Endodermal cell (in vitro differentiated cells): ENCODE results near the gene ARID2. TPM values are rescaled to one million over a fixed set of nuclear protein-coding genes. Genes with fewer than 3 reads are reported as not detected.

Experiments
- DNase-seq: peaks from one replicate; pipeline ENCODE4 v3.0.0-alpha.2; 2017
- H3K27ac ChIP-seq: 2 replicates; pipeline ENCODE4 v1.5.1; 2013; ENCODE audit warnings: mild to moderate bottlenecking, low read depth, low read length, moderate library complexity
- H3K27me3 ChIP-seq: 2 replicates; pipeline ENCODE4 v1.6.1; 2013; ENCODE audit warnings: mild to moderate bottlenecking, low read length, moderate library complexity; ENCODE audit not compliant: insufficient read depth, control insufficient read depth, poor library complexity, severe bottlenecking
- H3K36me3 ChIP-seq: 2 replicates; pipeline ENCODE4 v1.7.0; 2013; ENCODE audit warnings: mild to moderate bottlenecking, low read length, moderate library complexity; ENCODE audit not compliant: control insufficient read depth, insufficient read depth
- H3K4me1 ChIP-seq: one replicate; pipeline ENCODE4 v1.7.0; 2013; ENCODE audit warnings: low read length; ENCODE audit not compliant: control insufficient read depth, insufficient read depth
- H3K4me3 ChIP-seq: 2 replicates; pipeline ENCODE4 v1.5.1; 2013; ENCODE audit warnings: mild to moderate bottlenecking, low read length, moderate library complexity
- H3K9ac ChIP-seq: 2 replicates; pipeline ENCODE4 v1.6.1; 2013; ENCODE audit warnings: mild to moderate bottlenecking, low read length, moderate library complexity; ENCODE audit not compliant: poor library complexity, severe bottlenecking; ENCODE audit errors: extremely low read depth
- H3K9me3 ChIP-seq: 2 replicates; pipeline ENCODE4 v1.6.1; 2013; ENCODE audit warnings: mild to moderate bottlenecking, low read length, moderate library complexity; ENCODE audit not compliant: control insufficient read depth
- H3K27ac Mint-ChIP-seq: 2 replicates; pipeline ENCODE4 v1.8.0; 2020; ENCODE audit warnings: mixed read lengths
- H3K27me3 Mint-ChIP-seq: 2 replicates; pipeline ENCODE4 v1.8.0; 2021; ENCODE audit warnings: mild to moderate bottlenecking, mixed read lengths; ENCODE audit not compliant: insufficient read depth
- H3K36me3 Mint-ChIP-seq: 2 replicates; pipeline ENCODE4 v1.8.0; 2020; ENCODE audit warnings: low read depth, mixed read lengths
- H3K4me1 Mint-ChIP-seq: 2 replicates; pipeline ENCODE4 v1.8.0; 2020; ENCODE audit warnings: mixed read lengths
- H3K4me3 Mint-ChIP-seq: 2 replicates; pipeline ENCODE4 v1.8.0; 2020; ENCODE audit warnings: mild to moderate bottlenecking, moderate library complexity, mixed read lengths
- H3K9me3 Mint-ChIP-seq: 2 replicates; pipeline ENCODE4 v1.8.0; 2020; ENCODE audit warnings: mild to moderate bottlenecking, mixed read lengths
- CTCF ChIP-seq: fragments of 200-600 bp; sonication (generic); conservative IDR thresholded peaks from 2 replicates; pipeline ENCODE4 v1.5.0; 2021; ENCODE audit warnings: antibody characterized with exemption, mild to moderate bottlenecking
- WGBS, 2 experiments: methylation state at CpG; one replicate each; pipeline versions ENCODE4 v1.1.5 to v1.1.7; 2013; ENCODE audit warnings: missing lambda C conversion rate in 2 of 2, mixed read lengths in 1 of 2; ENCODE audit not compliant: insufficient coverage in 1 of 2, insufficient read length in 1 of 2; 5-methylcytosine and 5-hydroxymethylcytosine counted together
- total RNA-seq, 2 donors: library from RNA; stranded (reverse); fragmentation: NEBNext Ultra II Directional in 1 of 2; extraction: Animal tissue kit (Norgen Biotek cat#: 25700) in 1 of 2; gene quantifications; 2 replicates in 1 of 2; 3 replicates in 1 of 2; pipeline ENCODE4 v1.2.1, GENCODE V29; 2021

ARID2 gene
- total RNA-seq, 2 donors from 2014 or later = 54.0 to 58.1 TPM

GRCh38 chr12:45732936-45733335, 3.4 kb downstream of the ARID2 start:
- TF ChIP-seq CTCF = no peak
- no peak overlapping the region for H3K9ac ChIP-seq
- no peak for DNase-seq
- Mint-ChIP-seq H3K9me3 (peaks cover 6% of the 10 kb centered on the region), H3K36me3 (peaks cover 38% of the 10 kb centered on the region), H3K4me3 (peak overlapping the region; percentile 93), H3K27ac (no peak overlapping the region), H3K4me1 (peaks cover 11% of the 10 kb centered on the region), H3K27me3 (no peaks in the 10 kb centered on the region)
- no peak overlapping the region for H3K27ac ChIP-seq
- peaks cover 21% of the 10 kb centered on the region for H3K9me3 ChIP-seq
- H3K27me3 ChIP-seq = no peaks in the 10 kb centered on the region
- H3K4me1 ChIP-seq = peaks cover 3% of the 10 kb centered on the region
- peaks cover 47% of the 10 kb centered on the region for H3K36me3 ChIP-seq
- peak overlapping the region; percentile 92 for H3K4me3 ChIP-seq

- Histone ChIP-seq H3K27me3 (no peaks in the 10 kb centered on the region), H3K4me1 (peaks cover 3% of the 10 kb centered on the region), H3K36me3 (peaks cover 60% of the 10 kb centered on the region), H3K27ac (no peak overlapping the region), H3K4me3 (no peak overlapping the region), H3K9me3 (peaks cover 44% of the 10 kb centered on the region), H3K9ac (no peak overlapping the region)
- no peak for DNase-seq
- no peaks in the 10 kb centered on the region for H3K27me3 Mint-ChIP-seq
- peaks cover 19% of the 10 kb centered on the region for H3K9me3 Mint-ChIP-seq
- no peak overlapping the region for H3K27ac Mint-ChIP-seq
- H3K4me1 Mint-ChIP-seq = peaks cover 5% of the 10 kb centered on the region
- TF ChIP-seq CTCF = no peak
- peaks cover 63% of the 10 kb centered on the region for H3K36me3 Mint-ChIP-seq
- no peak overlapping the region for H3K4me3 Mint-ChIP-seq
These were observed 8.1 kb downstream of the ARID2 start for GRCh38 chr12:45737638-45738037.

GRCh38 chr12:45742590-45742989, 13.1 kb downstream of the ARID2 start:
- H3K4me1 Mint-ChIP-seq = no peaks in the 10 kb centered on the region
- no peak for TF ChIP-seq CTCF

More at GRCh38 chr12:45742590-45742989, 13.1 kb downstream of the ARID2 start:
- peaks cover 27% of the 10 kb centered on the region for H3K9me3 ChIP-seq
- Mint-ChIP-seq H3K4me3 (no peak overlapping the region), H3K27me3 (no peaks in the 10 kb centered on the region), H3K36me3 (peaks cover 38% of the 10 kb centered on the region), H3K9me3 (peaks cover 15% of the 10 kb centered on the region), H3K27ac (no peak overlapping the region)
- H3K4me3 ChIP-seq = no peak overlapping the region
- peaks cover 27% of the 10 kb centered on the region for H3K36me3 ChIP-seq
- H3K4me1 ChIP-seq = no peaks in the 10 kb centered on the region
- no peaks in the 10 kb centered on the region for H3K27me3 ChIP-seq
- DNase-seq = no peak
- H3K27ac ChIP-seq = no peak overlapping the region
- 80 to 93% methylated on average over 1 of the region's 1 CpG for WGBS, 2 experiments
- H3K9ac ChIP-seq = no peak overlapping the region
